HL-60/S4 treated with phorbol 12-myristate 13-acetate at 8.2 ng/mL for 4 days and 3 days (cell line): ENCODE measurements around the gene BAZ2B.

Experiments
- in situ Hi-C: fragments of 300-500 bp; cut with MboI; formaldehyde crosslinking; loops from 2 replicates; pipeline ENCODE4 v1.15.0; 2022; ENCODE audit warnings: low sequenced_read_pairs

Gene BAZ2B

GRCh38 chr2:159585622-159586021 lies 30.7 kb downstream of the BAZ2B start:
- in situ Hi-C loops: no loop called here

- in situ Hi-C loops: no loop called here
Observed at GRCh38 chr2:159584796-159585195, 31.6 kb downstream of the BAZ2B start.

- in situ Hi-C loops: no loop called here
Observed at GRCh38 chr2:159573846-159574606, 42.3 kb downstream of the BAZ2B start.

GRCh38 chr2:159573294-159573693 lies 43.1 kb downstream of the BAZ2B start:
- in situ Hi-C loops: no loop called here

GRCh38 chr2:159572459-159572858 lies 43.9 kb downstream of the BAZ2B start:
- in situ Hi-C loops: no loop called here

GRCh38 chr2:159571540-159572260 lies 44.6 kb downstream of the BAZ2B start:
- in situ Hi-C loops: no loop called here

- in situ Hi-C loops: no loop called here
Observed at GRCh38 chr2:159564081-159564480, 52.3 kb downstream of the BAZ2B start.

- in situ Hi-C loops: no loop called here
Observed at GRCh38 chr2:159562248-159562647, 54.1 kb downstream of the BAZ2B start.

GRCh38 chr2:159561786-159562185 lies 54.6 kb downstream of the BAZ2B start:
- in situ Hi-C loops: no loop called here

- in situ Hi-C loops: no loop called here
Observed at GRCh38 chr2:159561242-159561641, 55.1 kb downstream of the BAZ2B start.

GRCh38 chr2:159559034-159559433 lies 57.3 kb downstream of the BAZ2B start:
- in situ Hi-C loops: no loop called here

GRCh38 chr2:159558479-159558878 lies 57.9 kb downstream of the BAZ2B start:
- in situ Hi-C loops: no loop called here

GRCh38 chr2:159557437-159558034 lies 58.8 kb downstream of the BAZ2B start:
- in situ Hi-C loops: no loop called here

- in situ Hi-C loops: no loop called here
Observed at GRCh38 chr2:159555651-159556392, 60.5 kb downstream of the BAZ2B start.

- in situ Hi-C loops: no loop called here
Observed at GRCh38 chr2:159553727-159554126, 62.6 kb downstream of the BAZ2B start.

- in situ Hi-C loops: no loop called here
Observed at GRCh38 chr2:159551806-159552205, 64.5 kb downstream of the BAZ2B start.

GRCh38 chr2:159550231-159550630 lies 66.1 kb downstream of the BAZ2B start:
- in situ Hi-C loops: no loop called here

GRCh38 chr2:159549234-159549633 lies 67.1 kb downstream of the BAZ2B start:
- in situ Hi-C loops: no loop called here

- in situ Hi-C loops: no loop called here
Observed at GRCh38 chr2:159546716-159547430, 69.5 kb downstream of the BAZ2B start.

- in situ Hi-C loops: no loop called here
Observed at GRCh38 chr2:159546039-159546438, 70.3 kb downstream of the BAZ2B start.

- in situ Hi-C loops: no loop called here
Observed at GRCh38 chr2:159545085-159545484, 71.3 kb downstream of the BAZ2B start.
